ENCODE results near the gene ULK1.

DNA sequence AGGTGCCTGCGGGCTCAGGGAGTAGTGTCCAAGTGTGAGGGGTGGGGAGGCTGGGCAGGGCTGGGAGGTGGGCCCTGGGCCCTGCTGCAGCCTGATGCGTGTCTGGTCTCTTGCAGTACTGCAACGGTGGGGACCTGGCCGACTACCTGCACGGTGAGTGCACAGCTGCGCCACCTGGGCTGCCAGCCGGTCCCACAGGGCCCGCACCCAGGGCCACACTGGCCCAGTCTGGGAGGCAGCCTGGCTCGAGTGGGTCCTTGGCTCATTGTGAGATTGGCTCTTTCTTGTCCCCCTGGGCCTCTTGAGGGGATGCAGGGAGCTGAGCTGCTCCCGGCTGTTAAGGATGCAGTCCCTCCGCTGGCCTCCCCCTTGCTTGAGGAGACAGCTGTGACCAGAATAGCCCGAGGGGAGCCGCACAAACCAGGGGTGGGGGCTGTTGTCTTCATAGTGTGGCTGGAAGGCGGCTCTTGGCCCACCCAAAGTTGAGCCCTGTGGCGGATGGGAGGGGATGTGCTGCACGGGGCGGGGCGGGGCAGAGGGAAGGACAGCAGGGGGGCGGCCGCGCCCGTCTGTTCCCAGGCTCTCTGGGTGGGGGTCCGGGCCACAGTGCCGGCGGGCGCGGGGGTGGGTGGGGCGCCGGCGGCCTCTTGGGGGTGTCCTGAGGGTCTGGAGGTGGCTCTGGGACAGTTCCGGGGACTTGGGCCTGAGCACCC lies 13.1 kb downstream of the ULK1 start:
- no peak for TF ChIP-seq ZNF639 (CRISPR knock-in tag; conservative IDR thresholded peaks at IDR 0.05)
- TF ChIP-seq ZNF556 (CRISPR knock-in tag; IDR thresholded peaks at IDR 0.05; ENCODE audit: borderline replicate concordance) = no peak
- TF ChIP-seq ZNF577 (CRISPR knock-in tag; IDR thresholded peaks at IDR 0.05; ENCODE audit: borderline replicate concordance, low read depth) = no peak
- TF ChIP-seq EZH2 (conservative IDR thresholded peaks at IDR 0.05; ENCODE audit: low read depth, low read length) = no peak
- TF ChIP-seq, protein P1, sequence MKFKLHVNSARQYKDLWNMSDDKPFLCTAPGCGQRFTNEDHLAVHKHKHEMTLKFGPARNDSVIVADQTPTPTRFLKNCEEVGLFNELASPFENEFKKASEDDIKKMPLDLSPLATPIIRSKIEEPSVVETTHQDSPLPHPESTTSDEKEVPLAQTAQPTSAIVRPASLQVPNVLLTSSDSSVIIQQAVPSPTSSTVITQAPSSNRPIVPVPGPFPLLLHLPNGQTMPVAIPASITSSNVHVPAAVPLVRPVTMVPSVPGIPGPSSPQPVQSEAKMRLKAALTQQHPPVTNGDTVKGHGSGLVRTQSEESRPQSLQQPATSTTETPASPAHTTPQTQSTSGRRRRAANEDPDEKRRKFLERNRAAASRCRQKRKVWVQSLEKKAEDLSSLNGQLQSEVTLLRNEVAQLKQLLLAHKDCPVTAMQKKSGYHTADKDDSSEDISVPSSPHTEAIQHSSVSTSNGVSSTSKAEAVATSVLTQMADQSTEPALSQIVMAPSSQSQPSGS (CRISPR knock-in tag; IDR thresholded peaks at IDR 0.05) = no peak
- TF ChIP-seq DPF2 (CRISPR knock-in tag; IDR thresholded peaks at IDR 0.05; ENCODE audit: borderline replicate concordance, low read depth) = no peak

All from HepG2 (cell line).